GM21528 (cell line): ENCODE results near the gene FOXI2.

Experiments
- ATAC-seq: cut with Tn5 transposase; IDR thresholded peaks from one replicate; pipeline ENCODE4 v1.9.1; 2021; ENCODE audit warnings: mild to moderate bottlenecking, moderate library complexity; ENCODE audit not compliant: unreplicated experiment, low FRiP score

FOXI2 gene

DNA sequence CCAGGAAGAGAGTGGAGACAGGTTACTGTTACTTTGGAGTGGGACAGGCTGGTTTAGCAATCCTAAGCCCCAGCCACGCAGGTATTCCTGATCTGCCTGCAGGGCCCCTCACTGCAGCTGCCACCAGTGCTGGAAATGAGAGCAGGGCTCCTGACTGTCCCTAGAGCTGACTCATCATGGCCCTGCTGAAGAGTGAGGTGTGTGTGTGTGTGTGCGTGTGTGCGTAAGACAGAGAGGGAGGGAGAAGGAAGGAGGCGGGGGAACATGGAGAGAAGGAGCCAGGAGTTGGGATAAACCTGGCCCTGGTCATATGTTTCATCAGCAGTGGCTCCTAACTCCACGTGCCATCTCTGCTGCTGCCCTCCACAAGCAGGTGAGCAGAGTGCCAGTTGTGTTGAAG is 3.6 kb downstream of the FOXI2 start:
- ATAC-seq: no peak

DNA sequence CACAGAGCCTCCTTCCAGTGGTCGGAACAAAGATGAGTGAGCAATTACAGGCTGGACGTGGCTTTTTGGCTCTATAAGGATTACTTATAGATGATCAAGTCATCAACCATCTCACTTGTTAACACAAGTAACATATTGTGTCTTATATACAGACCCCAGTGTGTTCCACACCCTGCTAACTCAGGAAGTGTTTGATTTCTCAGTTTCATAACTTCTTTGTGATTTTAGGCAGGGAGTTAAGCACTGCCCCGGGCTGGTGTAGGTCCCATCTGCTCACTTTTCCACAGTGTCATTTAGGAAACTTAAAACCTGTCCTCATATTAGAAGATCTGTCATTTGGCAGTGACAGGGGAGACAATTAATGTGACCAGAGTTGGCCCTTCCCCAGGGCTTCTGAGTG is 6.2 kb downstream of the FOXI2 start:
- no peak for ATAC-seq

DNA sequence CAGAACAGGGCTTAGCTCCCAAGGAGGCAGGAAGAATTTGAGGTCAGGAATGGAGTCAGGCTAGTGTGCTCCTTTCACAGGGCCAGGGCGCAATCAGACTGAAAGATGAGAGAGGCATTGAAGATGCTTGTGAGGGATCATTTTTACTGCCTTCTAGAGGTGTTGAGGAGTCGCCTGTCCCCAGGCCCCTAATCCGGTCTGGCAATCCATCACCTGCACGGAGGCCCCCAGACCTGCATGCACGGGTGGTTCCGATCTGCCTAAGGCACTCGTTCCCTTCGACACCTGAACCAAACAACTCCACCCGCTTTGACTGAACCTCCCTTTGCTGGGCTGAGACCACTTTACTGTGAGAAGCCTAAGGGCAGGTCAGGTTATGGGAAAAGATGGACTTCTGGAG is 8.0 kb downstream of the FOXI2 start:
- no peak for ATAC-seq

DNA sequence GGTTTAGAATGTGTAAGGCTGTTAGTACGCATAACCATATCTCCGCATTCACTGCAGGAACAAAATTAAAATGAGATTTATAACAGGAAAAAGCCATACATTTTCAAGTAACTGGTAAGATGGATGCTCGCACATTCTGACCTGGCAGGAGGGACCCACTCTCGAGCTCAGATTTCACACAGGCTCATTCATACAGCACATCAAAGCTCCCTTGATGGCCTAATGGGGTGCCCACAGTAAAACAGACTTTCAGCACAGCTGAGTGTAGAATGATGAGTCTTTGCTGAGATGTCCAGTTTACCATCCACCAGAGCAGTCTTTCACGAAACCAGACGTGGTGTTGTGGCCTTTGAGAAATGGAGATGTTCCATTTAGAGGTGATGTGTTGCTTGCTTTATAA is 8.9 kb downstream of the FOXI2 start:
- ATAC-seq: no peak

DNA sequence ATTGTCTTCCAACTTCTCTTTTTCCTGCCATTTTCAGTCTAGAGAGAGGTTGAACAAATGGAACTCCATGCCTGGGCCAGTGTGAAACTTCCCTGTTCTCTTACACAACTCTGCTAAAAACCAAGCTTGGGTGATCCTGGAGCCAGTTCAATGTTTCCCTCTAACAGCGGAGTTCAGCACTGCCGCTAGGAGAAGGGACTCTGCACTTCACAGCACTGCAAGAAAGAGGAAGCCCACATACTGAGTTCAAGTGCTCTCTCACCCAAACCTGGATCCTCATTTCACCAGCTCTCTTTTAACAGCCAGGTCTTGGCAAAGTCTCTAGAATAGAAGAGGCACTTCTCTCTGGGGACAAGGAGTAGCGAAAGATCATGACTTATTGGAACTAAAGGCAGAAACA is 18.8 kb downstream of the FOXI2 start:
- no peak for ATAC-seq

DNA sequence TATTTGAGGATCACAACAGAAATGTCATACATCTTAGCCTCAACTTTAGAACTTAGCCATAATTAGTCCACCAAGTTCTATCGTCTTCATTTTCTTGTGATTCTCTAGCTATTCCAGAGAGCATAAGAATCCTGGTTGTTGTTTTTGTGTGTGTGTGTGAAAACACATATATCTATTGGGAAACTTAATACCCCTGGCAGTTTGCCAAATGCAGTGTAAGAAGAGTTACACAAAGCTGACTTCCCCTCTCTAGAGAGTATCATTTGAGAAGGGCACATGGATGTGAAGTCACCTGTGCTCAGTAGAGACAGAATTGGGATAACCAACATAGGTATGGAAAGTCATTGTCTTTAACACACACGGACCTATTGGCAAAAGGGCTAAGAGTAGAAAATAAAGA is 19.3 kb downstream of the FOXI2 start:
- ATAC-seq: no peak

DNA sequence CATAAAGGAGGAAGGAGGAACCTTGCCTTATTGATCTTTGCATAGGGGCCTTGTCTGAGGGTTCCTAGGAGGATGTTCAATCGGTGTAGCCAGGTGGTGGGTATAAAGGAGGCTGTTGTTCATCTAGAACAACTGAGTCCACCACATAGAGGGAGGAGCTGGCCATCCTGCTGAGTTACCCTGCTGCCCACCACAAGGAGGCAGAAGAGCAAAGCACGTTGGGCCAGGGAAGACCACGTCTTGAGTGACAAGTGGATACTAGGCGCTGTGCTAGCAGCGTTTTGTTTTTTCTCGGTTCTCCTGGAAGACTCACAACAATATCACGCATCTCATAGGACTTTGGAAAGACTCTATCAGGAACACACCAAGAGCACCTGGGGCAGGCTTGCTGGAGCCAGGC is 20.0 kb downstream of the FOXI2 start:
- no peak for ATAC-seq

DNA sequence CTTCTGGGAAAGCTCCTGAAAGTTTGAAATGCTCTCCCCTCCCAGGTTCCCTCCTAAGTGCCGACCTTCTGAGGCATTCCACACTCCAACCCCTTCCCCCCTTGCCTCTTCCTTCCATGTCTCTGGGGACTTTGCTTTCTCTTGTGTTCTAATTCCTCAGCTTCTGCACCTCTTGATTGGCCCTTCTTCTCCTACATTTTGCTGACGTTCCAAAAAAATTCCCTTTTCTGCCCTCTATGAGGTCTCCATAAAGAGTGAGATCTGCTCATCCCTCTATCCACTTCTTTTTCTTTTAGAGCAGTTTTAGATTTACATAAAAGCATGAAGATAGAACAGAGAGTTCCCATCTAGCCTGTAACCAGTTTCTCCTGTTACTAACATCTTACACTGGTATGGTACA is 22.3 kb downstream of the FOXI2 start:
- ATAC-seq: no peak

DNA sequence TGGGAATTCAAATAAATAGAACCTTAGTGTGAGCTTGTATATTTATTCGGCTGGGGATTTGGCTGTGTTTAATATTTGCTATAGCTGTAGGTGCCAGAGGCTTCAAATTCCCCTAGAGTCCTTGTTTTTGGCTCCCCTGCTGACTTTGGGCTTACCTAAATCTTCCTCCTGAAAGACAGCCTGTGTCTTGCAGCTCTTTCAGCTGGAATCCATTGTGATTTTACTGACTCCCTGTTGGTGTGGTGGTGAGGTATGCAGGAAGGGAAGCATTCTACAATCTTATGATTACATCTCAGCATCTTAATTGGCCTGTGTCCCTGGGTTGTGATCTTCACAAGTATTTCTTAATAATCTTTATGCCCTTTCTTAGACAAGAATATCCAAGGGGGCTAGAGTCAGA is 25.9 kb downstream of the FOXI2 start:
- ATAC-seq: no peak

DNA sequence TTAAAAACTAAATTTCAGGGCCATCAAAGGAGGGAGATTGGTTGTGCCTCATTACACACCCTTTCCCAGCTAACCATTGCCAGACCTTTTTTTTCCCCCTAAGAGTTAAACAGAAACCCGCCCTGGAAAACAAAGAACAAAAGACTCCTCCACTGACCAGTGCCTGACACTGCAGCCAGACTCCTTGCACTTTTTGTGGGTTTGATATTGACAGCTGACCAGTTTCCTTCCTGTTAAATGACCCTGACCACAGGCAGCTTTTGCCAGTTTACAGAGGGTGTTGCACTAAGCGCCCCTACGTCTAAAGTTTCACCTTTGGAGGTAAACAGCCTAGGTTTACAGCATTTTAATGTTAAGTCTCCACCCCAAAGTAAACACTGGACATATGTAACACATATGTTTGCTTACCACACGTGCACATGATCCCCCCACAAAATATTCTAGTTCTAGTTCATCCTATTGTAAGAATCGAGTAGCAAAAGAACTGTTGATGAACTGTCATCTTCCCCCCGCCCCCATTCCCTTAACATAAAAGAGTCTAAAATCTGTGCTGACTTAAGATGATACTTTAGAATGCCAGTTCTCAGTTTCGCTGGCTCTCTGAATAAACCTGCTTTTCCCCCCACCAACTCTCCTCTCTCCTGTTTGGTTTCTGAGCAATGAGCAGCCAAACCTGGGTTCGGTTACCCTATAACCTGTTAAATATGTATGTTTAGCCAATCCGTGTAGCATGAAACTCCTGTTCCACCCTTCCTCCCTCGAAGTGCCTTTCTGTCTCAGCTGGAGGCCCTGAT is 38.0 kb downstream of the FOXI2 start:
- no peak for ATAC-seq

DNA sequence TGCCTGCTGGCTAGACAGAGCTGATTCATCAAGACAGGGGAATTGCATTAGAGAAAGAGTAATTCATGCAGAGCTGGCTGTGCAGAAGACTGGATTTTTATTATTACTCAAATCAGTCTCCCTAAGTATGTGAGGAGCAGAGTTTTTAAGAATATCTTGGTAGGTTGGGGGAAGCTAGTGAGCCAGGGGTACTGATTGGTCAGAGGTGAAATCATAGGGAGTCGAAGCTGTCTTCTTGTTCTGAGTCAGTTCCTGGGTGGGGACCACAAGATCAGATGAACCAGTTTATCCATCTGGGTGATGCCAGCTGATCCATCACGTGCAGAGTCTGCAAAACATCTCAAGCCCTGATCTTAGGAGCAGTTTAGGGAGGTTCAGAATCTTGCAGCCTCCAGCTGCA is 39.8 kb downstream of the FOXI2 start:
- no peak for ATAC-seq

DNA sequence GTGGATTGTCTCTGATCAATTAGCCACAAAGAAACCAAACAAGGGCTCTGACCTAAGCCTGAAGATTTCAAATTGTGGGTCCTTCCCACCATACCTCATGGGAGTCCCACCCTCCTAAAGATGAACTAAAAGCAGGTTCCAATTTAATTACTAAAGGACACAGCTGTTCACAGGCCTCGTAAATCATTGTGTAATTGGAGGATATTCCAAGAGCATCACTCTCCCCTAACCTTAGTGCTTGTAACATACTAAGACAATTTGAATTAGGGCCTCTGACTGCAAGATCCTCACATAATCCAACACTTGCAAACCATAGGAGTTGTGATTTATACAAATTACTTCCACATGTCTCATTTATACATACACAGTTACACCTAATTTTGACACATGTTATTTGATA is 44.4 kb downstream of the FOXI2 start:
- no peak for ATAC-seq

DNA sequence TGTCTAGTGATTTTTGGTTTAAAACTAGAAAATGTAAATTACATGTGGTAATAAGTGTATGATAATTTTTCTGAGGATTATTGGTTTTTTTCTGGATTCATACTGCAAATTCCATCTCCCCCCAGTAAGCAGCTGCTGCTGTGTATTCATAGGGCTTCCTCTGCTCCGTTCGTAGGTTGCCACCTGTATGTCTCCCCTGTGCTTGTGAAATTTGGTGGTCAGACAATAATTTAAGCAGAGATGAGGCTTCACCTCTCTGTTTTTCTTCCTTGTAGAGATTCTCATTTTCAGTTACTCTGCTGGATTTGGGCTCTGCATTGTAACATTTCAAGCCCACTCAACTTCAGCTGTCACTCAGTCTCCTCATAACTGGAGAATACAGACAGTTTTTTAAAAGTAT is 50.9 kb downstream of the FOXI2 start:
- ATAC-seq: no peak

DNA sequence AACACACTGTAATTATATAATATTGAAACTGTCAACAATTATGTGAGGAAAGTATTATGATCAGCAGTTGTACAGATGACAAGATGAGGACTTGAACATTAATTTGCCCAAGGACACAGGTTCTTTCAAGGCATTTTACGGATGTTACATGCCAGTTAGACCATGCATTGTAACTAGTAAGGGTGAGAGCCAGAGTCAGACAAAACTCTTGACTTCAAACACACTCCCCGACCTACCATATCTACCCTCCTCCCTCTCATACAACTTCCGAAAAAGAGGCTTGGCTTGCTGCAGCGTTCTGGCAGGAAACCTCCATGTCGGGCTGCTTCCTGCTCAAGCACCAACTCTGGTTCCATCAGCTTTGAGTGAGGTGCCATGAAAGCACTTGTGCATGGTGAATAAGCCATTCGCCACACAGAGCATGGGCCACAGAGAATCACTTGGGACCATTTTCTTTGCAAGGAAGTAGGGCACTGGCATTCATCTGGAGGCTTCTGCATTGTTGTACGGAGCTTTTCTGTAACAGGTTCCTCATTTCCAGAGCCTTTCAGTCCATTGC is 53.2 kb downstream of the FOXI2 start:
- ATAC-seq: no peak
